Measurements from ENCODE around the gene MVB12B.

MVB12B gene

DNA sequence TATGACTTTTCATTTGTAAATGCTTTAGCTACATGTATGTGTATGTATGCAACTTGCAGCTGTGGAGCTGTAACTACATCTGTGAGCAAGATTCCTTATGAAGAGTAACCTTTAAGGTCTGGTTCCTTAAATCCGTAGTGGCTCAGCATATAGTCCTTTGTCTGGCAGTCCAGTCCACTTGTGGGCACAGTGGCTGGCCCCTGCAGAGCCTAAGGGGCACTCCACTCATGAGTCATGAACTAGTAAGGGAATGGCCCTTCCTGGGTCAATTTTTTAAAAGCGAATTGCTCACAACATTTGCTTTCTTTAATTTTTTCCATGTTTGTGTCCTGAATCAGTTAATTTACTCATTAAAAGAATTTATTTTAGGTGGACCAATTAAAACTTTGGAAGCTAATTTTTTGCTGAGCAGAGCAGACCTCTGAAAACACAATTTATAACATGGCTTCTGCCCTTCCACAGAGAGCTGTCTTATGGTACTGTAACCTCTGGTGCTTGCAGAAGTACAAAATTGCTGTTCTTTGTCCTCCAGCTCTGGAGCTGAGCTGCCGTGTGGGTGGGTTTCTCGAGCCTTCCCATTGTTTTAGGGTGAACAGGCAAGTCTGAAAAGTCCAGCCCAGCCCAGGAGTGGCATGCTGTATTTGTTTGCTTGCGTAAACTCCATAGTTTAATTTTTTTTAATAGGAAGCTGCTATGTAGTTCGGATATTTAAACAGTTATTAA, 110.1 kb downstream of the MVB12B start:
- no peak for DNase-seq

- no peak for DNase-seq
Observed at GRCh38 chr9:126437268-126437666, 110.6 kb downstream of the MVB12B start.

GRCh38 chr9:126437701-126438100, 111.1 kb downstream of the MVB12B start:
- no peak for DNase-seq

DNA sequence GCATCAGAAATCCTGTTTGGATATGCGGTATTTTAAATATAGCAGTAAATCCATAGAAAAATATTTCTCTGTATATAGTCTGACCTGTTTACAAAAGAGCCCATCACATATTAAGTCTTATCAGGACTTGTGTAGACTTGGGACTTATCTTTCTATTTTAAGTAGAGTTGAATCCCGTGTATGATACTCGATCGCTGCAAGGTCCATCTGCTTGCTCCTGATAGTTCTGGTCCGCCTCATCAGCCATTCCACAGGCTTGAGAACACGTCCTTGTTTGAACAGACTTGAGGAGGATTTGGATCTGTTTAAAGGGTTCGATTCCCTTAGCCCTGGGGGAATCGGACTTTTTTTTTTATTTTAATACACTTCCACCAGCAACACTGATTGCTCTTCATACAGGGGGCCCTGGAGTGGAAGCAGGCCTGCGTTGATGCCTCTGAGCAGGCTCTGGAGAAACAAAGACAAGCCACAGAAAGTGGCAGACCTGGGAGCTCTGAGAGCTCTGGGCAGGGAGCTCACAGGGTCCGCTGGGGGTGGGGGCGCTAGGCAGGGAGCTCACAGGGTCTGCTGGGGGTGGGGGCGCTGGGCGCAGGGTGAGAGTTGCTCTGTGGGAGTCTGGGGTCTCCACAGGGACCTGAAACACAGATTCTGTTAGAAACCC, 112.2 kb downstream of the MVB12B start:
- DNase-seq, result no peak

DNA sequence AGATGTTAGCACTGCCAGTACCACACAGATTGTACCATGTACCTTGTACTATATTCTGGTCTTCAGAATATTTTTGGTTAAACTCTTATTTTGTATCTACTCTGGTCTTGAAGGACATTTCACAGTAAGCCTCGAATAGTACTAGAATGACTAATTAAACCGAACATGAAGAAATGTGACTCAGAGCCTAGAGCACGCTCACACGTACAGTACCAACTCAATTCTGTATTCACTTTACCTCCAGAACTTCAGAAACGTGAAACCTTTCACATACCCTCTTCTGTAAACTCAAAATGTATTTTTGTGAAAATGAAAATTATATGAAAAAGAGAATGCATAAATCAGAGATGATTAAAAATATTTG, 112.8 kb downstream of the MVB12B start:
- no peak for DNase-seq

- DNase-seq, result no peak
Observed at GRCh38 chr9:126439883-126440653, 113.4 kb downstream of the MVB12B start.

DNA sequence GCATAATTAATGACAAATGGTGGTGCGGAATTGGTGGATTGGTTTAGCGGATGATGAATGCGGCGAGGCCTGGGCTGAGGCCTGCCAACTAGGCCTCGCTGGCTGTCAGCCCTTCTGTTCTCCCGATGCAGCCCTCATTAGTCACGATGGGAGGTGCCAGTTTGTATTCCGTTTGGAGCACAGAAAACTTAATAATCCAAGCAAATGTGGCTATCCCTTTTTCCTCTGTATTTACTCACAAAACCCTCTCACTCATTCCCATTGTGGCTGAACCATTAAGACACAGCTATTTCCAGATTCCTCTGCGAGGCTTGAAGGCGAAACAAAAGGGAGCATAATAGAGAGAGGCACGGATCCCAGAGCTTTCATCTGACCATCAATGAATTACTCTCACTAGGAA, 114.3 kb downstream of the MVB12B start:
- DNase-seq, result peak; percentile 57 to 75

- DNase-seq, result no peak
Observed at GRCh38 chr9:126442636-126443035, 116.0 kb downstream of the MVB12B start.

- DNase-seq, result no peak
Observed at GRCh38 chr9:126443144-126443543, 116.5 kb downstream of the MVB12B start.

DNA sequence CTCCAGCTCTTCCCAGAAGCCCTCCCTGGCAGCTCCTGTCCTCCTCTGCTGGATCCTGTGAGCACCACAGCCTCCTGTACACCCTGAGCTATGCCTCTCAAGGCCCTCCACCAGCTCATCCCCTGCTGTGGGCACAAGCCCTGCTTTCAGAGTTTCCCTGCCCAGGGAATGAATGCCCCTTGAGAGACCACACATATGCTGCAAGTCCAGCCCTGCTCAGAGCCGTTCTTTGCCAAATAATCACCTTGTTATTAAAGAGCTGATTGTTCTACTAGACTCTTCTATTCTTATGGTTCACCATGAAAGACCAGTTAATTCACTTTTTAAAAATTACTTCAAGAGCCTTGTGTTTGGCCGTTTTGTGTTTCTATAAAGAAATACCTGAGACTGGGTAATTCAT, 121.5 kb downstream of the MVB12B start:
- DNase-seq, result no peak

GRCh38 chr9:126448865-126449577, 122.4 kb downstream of the MVB12B start:
- no peak for DNase-seq

DNA sequence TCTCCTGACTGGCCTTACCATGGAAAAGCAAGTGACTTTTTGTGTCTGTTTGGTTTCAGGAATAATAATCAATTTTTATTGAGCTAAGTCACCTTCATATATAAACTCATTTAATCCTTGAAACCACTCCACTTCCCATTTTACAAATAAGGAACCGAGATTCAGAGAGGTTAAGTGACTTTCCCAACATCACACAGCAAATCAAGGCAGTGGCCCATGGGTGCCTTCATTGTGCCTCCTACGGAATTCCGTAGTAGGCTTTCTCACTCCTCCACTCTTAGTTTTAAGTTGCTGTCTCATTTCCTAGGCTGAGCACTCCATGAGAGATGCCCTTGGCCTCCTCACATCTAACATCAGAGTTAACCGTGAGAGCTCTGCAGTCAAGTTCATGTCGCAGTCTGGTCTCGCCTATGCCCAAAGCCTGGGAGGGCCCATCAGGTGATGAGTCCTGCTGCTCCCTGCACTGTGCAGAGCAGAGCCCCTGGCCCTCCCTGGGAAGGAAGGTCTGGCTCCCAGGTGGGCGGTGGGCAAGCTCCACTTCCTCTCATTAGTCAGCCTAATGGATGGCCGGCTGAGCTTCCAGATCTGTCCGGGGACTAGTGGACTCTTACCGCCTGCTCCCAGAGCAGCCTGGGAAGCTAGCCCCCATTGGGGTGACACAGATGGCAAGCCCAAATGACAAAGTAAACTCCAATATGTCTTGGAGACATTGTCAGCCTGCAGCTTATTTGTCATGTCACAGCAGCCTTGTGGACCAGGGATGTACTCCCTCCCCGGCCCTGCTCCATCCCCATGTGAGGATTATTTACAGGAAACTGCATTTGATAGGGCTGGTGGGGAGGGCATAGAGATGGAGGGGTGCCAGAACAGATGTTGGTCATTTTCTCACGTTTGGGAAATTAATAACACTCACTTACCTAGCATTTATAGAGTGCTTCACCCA, 123.4 kb downstream of the MVB12B start:
- DNase-seq, result no peak

GRCh38 chr9:126450668-126451205, 124.1 kb downstream of the MVB12B start:
- DNase-seq, result no peak

DNA sequence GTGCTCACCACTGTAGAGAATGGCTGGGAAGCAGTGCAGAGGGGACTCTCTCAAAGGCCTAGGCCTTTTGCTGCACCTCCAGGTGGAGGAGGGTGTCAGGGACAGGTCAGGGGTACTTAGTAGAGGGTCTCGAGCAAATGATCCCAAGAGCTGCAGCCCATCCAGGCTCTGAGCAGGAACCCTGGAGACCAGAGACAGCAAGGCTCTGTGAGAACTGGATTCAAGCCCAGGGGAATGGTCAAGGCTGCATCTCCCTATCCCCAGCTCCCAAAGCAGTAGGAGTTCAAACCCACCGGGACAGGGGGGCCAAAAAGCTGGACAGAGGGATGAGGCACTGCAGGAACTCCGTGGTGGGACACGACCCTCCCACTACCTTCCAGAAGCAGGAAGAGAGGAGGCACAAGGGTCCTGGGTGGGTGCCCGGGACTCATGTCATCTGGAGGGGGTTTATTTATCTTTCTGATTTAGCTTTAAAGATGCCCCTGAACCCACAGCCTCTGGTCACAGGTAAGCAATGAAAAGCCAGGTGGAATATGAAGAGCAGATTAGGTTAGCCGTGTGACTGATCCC, 124.8 kb downstream of the MVB12B start:
- DNase-seq, result no peak

DNA sequence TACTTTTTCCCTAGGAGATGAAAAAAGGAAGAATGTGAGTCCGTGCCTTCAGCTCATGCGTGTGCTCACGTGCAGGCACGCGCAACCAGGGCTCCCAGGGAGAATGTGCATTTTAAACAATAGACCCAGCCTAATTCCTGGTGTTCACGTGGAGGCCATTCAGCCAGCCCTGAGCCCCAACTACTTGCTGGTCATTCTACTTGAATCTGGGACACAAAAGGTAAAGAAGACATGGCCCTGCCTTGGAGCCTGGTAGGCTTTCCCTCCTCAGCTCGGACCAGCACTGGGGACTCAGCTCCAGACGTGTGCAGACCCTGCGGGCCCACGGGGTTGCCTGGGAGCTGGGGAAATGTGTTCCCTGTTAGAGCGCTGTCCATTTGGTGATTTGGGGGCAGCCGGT, 125.5 kb downstream of the MVB12B start:
- no peak for DNase-seq

DNA sequence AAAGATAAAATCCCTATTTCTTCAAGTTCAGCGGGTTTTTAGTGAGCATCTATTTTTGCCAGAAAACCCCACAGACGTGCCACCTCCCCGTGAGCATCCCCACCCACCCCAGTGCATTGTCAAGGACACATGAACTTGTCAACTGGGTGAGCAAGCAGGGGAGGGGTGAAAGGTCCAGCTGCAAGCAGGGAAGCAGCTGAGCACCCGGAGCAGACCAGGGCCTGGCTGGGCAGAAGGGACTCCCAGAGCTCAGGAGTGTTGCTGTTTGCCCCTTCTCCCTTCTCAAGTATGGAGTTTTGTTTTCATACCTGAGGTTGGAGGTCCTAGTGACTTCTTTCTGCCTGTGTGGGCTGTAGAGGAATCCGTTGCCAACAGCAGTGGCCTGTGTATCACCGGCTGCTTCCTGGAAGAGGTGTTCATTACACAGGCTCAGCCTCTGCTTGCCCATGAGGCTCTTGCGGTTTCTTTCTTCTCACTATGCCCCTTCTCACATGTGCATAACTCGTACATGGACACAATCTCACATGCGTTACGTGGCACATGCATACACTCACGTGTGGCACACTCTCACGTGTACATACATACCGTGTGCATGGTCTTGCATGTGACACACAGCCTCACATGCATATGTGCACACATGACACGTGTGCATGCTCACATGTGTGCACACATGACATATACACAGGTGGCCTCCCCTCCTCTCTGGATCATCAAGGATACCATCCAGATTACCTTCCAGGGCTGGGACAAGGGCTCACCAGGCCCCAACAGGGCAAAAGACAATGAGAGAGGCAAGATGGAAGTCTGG, 126.7 kb downstream of the MVB12B start:
- DNase-seq, result no peak

GRCh38 chr9:126454215-126454614, 127.6 kb downstream of the MVB12B start:
- no peak for DNase-seq

- no peak for DNase-seq
Observed at GRCh38 chr9:126454795-126455194, 128.2 kb downstream of the MVB12B start.

DNA sequence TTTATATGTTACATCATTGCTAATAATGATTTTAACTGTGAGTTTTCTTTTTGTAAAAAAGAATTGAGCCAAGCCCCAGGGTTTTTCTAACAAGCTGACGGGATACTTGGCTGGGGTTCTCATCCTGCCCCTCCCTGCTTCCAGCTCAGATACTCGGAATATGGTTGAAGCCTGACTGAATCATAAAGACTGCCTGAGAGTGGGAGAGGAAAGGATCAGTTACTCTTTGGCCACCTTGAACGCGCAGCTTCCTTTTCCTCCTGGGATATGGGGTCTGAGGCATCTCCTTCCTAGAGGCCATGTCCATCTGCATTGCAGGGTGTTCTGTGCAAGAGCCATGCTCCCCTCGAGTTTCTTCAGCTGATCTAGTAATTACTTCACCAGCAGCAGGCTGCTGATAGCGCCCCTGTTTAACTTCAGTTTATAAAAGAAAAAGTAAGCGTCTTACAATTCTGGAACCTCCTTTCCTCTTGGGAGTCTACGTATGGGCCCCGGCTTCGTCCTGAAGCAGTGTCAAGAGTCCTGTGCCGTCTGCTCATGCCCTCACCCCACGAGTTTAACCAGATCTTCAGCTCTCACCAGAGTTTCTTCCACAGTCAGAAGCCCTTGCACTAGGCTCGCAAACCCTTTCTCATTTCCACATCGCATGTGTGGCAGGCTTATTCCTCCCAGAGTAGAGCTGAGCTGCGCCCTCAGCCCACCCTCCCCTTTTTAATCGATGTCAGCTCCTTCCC, 130.0 kb downstream of the MVB12B start:
- DNase-seq, result no peak

- DNase-seq, result no peak
Observed at GRCh38 chr9:126457175-126457547, 130.5 kb downstream of the MVB12B start.

Measured in NCI-H1930 (cell line).